GM19397 (cell line): ENCODE data around the gene POTEB.
"Not testable (repeated sequence)": the region's sequence is repeated elsewhere in the genome, so short reads cannot be mapped to it uniquely, and the experiment has no call there.

Experiments
- ATAC-seq: cut with Tn5 transposase; IDR thresholded peaks from one replicate; pipeline ENCODE4 v1.9.1; 2021; ENCODE audit warnings: mild to moderate bottlenecking, moderate library complexity; ENCODE audit not compliant: unreplicated experiment

Gene POTEB

DNA sequence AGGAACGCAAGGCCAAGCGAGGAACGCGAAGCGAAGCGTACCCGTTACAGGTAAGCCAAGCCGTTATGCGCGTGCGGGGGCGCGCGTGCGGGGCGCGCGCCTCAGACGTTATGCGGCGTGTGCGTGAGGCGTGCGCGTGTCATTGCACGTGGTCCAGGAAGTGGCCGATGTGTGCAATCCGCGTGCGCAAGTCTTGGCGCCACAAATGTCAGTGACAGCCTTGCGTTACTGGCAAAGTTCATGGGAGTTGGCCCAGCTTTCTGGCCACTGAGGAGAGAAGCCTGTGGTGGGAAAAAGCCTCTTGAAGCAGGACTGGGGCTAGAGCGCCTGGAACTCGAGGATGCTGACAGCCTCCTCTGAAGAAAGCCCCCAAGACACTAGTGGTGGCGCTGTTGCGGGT lies at the start of gene POTEB:
POTEB (minus strand) TSS at position 101 of the 400 bp plus-strand sequence. CDS start 489 bp downstream, outside the sequence.
- ATAC-seq, result not testable (repeated sequence)

DNA sequence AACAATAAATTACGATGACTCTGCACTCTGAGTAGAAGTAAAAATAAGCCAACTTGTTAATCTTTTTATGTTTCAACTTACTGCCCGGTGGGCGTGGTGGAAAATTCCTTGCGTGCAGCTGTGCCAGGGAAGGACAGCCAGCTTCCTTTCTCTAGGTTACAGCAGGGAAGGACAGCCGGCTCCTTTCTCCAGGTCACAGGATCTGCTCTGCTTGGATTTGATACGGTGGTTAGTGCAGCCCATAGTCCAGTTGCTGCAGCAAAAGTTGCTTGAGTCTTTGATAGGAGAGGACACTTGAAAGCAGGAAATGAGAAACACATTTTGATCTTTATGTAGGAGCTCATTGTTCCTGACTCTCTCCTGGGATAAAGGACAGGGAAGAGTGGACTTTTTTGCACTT lies 13.4 kb upstream of the POTEB start:
- not testable (repeated sequence) for ATAC-seq

DNA sequence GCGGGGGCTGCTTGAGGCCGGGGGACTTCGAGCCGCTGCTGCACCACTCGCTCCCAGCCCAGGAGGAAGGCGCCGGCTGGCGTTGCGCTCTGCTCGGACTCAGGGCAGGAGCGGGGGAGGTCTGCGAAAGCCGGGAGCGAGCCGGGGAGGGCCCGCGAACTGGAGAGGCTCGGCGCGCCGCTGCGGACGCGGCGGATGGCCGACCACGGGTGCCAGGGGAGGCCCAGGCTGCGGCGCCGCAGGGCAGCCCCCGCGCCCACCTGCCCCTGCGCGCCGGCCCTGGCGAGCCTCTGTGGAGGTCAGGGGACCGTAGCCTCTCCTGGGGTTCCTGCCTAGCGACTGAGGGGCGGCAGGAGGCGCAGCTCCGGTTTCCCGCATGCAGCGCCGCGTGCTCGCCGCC lies 12.0 kb upstream of the POTEB start:
- ATAC-seq, result not testable (repeated sequence)

DNA sequence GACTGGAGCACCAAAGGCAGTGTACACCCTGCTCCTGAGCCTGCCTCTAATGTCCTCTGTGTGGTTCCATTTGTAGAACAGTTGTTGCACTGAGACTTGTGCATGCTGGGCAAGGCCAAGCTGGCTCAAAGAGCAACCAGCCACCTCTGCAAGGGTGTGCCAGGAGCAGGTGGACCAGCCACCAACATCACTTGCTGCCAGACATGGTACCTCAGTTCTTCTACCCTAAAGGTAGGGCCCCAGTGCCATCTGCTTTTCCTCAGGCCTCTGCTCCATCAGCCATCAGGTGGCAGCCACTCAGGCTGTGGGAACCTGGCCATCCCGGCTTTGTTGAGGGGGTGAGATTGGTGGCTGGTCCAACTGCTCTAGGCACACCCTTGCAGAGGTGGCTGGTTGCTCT lies 38.7 kb downstream of the POTEB start:
- not testable (repeated sequence) for ATAC-seq
